Thoracic aorta (tissue), 2 donors: ENCODE data around the gene NXPH1. TPM values are rescaled to one million over a fixed set of nuclear protein-coding genes. Genes with fewer than 3 reads are reported as not detected.

Experiments
- ATAC-seq: fragments of 150-250 bp; one replicate; pipeline ENCODE4 v1.8.0; 2017; ENCODE audit warnings: low read depth; ENCODE audit not compliant: insufficient number of reproducible peaks, low FRiP score
- DNase-seq: peaks from one replicate; pipeline ENCODE4 v3.0.0-alpha.2; 2020; ENCODE audit warnings: low spot score
- H3K27ac ChIP-seq, 2 donors: fragments of 200-600 bp; sonication (generic); 1 replicate in 1 of 2; 2 replicates in 1 of 2; pipeline ENCODE4 v1.5.1; 2016; ENCODE audit warnings: mild to moderate bottlenecking in 2 of 2, moderate library complexity in 2 of 2
- H3K27me3 ChIP-seq: fragments of 200-600 bp; sonication (generic); replicated peaks from 2 replicates; pipeline ENCODE4 v1.6.0; 2016; ENCODE audit warnings: mild to moderate bottlenecking; ENCODE audit not compliant: insufficient read depth
- H3K36me3 ChIP-seq: fragments of 200-600 bp; sonication (generic); one replicate; pipeline ENCODE4 v1.5.1; 2016
- H3K4me1 ChIP-seq, 2 donors: fragments of 200-600 bp; sonication (generic); 1 replicate in 1 of 2; 2 replicates in 1 of 2; pipeline versions ENCODE4 v1.5.1 to v1.6.0; 2016; ENCODE audit warnings: low read depth in 2 of 2, mild to moderate bottlenecking in 1 of 2; ENCODE audit not compliant: control insufficient read depth in 1 of 2
- H3K4me3 ChIP-seq: fragments of 200-600 bp; sonication (generic); 2 replicates; pipeline ENCODE4 v1.5.1; 2016; ENCODE audit warnings: mild to moderate bottlenecking
- H3K9me3 ChIP-seq: fragments of 200-600 bp; sonication (generic); 2 replicates; pipeline ENCODE4 v1.5.1; 2016
- CTCF ChIP-seq: fragments of 200-600 bp; sonication (generic); IDR thresholded peaks from one replicate; pipeline ENCODE4 v1.5.1; 2019; ENCODE audit warnings: antibody characterized with exemption
- total RNA-seq, 2 donors: library from RNA; depleted of rRNA; stranded (reverse); fragments of >200 nt; gene quantifications; one replicate each; pipeline versions ENCODE4 v1.1.0 to v1.2.3, GENCODE V29; 2016

NXPH1 gene
- total RNA-seq, 2 donors from 2014 or later, result not detected

GRCh38 chr7:8500286-8500685 is 66.9 kb downstream of the NXPH1 start:
- DNase-seq (no peak), ATAC-seq (no peak)
- Histone ChIP-seq H3K4me3 (no peak overlapping the region), H3K36me3 (no peaks in the 10 kb centered on the region), H3K4me1 (no peaks in the 10 kb centered on the region), H3K27ac (no peak overlapping the region), H3K27me3 (no peaks in the 10 kb centered on the region), H3K9me3 (no peaks in the 10 kb centered on the region)
- no peak for TF ChIP-seq CTCF

- ATAC-seq (no peak), DNase-seq (no peak)
- no peak for TF ChIP-seq CTCF
- Histone ChIP-seq H3K9me3 (no peaks in the 10 kb centered on the region), H3K36me3 (no peaks in the 10 kb centered on the region), H3K4me3 (no peak overlapping the region), H3K27me3 (no peaks in the 10 kb centered on the region), H3K4me1 (no peaks in the 10 kb centered on the region), H3K27ac (no peak overlapping the region)
Measured at GRCh38 chr7:8507566-8507965, 74.2 kb downstream of the NXPH1 start.

GRCh38 chr7:8509621-8510020 is 76.2 kb downstream of the NXPH1 start:
- TF ChIP-seq CTCF, result no peak
- no peaks in the 10 kb centered on the region for H3K4me1 ChIP-seq
- no peaks in the 10 kb centered on the region for H3K36me3 ChIP-seq
- H3K27me3 ChIP-seq, result no peaks in the 10 kb centered on the region
- ATAC-seq (no peak), DNase-seq (no peak)
- H3K27ac ChIP-seq, result no peak overlapping the region
- H3K9me3 ChIP-seq, result no peaks in the 10 kb centered on the region
- H3K4me3 ChIP-seq, result no peak overlapping the region

- no peak for TF ChIP-seq CTCF
- Histone ChIP-seq H3K4me1 (no peaks in the 10 kb centered on the region), H3K27me3 (no peaks in the 10 kb centered on the region), H3K27ac (no peak overlapping the region), H3K9me3 (no peaks in the 10 kb centered on the region), H3K4me3 (no peak overlapping the region), H3K36me3 (no peaks in the 10 kb centered on the region)
- ATAC-seq (no peak), DNase-seq (no peak)
Measured at GRCh38 chr7:8511855-8512254, 78.4 kb downstream of the NXPH1 start.

GRCh38 chr7:8514781-8515519 is 81.5 kb downstream of the NXPH1 start:
- Histone ChIP-seq H3K27ac (no peak overlapping the region), H3K4me1 (no peaks in the 10 kb centered on the region), H3K4me3 (no peak overlapping the region), H3K27me3 (no peaks in the 10 kb centered on the region), H3K36me3 (no peaks in the 10 kb centered on the region), H3K9me3 (no peaks in the 10 kb centered on the region)
- DNase-seq, result no peak
- no peak for TF ChIP-seq CTCF
- ATAC-seq, result no peak
